ENCODE data around the gene ITLN1. TPM values are rescaled to one million over a fixed set of nuclear protein-coding genes. Genes with fewer than 3 reads are reported as not detected.
"Not testable (repeated sequence)": the region's sequence is repeated elsewhere in the genome, so short reads cannot be mapped to it uniquely, and the experiment has no call there.

The ITLN1 gene
- not detected in 2 replicates for total RNA-seq

GRCh38 chr1:160885042-160885441 lies at the start of gene ITLN1:
TSS of gene ITLN1 (minus strand) at chr1:160885180. CDS start at chr1:160884877, 303 bp downstream.
- no peak for DNase-seq (ENCODE audit: low read depth)
- no peak for TF ChIP-seq CTCF (conservative IDR thresholded peaks at IDR 0.05; ENCODE audit: low read depth, low read length)
- no peak within 1 kb of the TSS for H3K4me3 ChIP-seq (ENCODE audit: low read depth, low read length)

DNA sequence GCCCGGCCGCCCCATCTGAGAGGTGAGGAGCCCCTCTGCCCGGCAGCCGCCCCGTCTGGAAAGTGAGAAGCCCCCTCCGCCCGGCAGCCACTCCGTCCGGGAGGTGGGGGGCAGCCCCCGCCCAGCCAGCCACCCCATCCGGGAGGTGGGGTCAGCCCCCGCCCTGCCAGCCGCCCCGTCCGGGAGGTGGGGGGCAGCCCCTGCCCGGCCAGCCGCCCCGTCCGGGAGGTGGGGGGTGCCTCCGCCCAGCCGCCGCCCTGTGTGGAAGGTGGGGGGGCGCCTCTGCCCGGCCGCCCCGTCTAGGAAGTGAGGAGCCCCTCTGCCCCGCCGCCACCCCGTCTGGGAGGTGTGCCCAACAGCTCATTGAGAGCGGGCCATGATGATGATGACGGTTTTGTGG lies 48.3 kb upstream of the ITLN1 start:
- not testable (repeated sequence) for DNase-seq (ENCODE audit: low read depth); H3K4me3 ChIP-seq (ENCODE audit: low read depth, low read length)

- DNase-seq (ENCODE audit: low read depth): no peak
- TF ChIP-seq CTCF (conservative IDR thresholded peaks at IDR 0.05; ENCODE audit: low read depth, low read length): no peak
- no peak overlapping the region for H3K4me3 ChIP-seq (ENCODE audit: low read depth, low read length)
Measured at GRCh38 chr1:160925652-160926244, 40.8 kb upstream of the ITLN1 start.

DNA sequence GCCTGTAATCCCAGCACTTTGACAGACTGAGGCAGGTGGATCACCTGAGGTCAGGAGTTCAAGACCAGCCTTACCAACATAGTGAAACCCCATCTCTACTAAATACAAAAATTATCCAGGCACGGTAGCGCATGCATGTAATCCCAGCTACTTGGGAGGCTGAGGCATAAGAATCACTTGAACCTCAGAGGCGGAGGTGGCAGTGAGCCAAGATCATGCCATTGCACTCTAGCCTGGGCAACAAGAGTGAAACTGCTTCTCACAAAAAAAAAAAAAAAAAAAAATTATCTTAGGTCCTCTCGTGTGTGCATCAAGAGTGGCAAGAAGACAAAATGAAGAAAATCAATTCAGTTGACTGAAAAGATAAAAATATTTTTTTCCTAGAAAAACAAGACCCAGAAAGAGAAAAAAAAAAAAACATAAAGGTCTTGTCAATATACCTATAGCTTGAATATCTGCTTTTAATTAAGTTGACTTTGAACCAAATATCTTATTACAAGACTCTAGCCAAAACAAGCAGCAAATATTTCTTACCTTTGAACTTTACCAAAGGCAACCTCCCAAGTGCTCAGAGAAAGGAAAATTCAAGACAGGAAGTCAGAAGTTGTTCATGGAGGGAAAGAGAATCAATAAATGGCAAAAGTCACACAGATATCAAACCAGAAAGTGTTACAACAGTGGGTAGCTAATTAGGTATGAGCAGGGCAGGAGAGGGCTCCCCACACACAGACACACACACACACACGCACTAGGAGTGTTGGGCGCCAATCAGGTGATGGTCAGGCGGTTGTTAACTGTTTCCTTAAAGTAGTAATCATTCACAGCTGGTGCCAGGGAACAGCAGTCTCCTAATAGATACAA lies 40.0 kb upstream of the ITLN1 start:
- no peak for TF ChIP-seq CTCF (conservative IDR thresholded peaks at IDR 0.05; ENCODE audit: low read depth, low read length)
- DNase-seq (ENCODE audit: low read depth): no peak

GRCh38 chr1:160916666-160917065 lies 31.7 kb upstream of the ITLN1 start:
- no peak overlapping the region for H3K4me3 ChIP-seq (ENCODE audit: low read depth, low read length)
- no peak for TF ChIP-seq CTCF (conservative IDR thresholded peaks at IDR 0.05; ENCODE audit: low read depth, low read length)
- DNase-seq (ENCODE audit: low read depth): no peak

More for the DNA sequence above, 40.0 kb upstream of the ITLN1 start:
- no peak overlapping the region for H3K4me3 ChIP-seq (ENCODE audit: low read depth, low read length)

GRCh38 chr1:160913229-160913628 lies 28.2 kb upstream of the ITLN1 start:
- DNase-seq (ENCODE audit: low read depth); H3K4me3 ChIP-seq (ENCODE audit: low read depth, low read length): not testable (repeated sequence)

DNA sequence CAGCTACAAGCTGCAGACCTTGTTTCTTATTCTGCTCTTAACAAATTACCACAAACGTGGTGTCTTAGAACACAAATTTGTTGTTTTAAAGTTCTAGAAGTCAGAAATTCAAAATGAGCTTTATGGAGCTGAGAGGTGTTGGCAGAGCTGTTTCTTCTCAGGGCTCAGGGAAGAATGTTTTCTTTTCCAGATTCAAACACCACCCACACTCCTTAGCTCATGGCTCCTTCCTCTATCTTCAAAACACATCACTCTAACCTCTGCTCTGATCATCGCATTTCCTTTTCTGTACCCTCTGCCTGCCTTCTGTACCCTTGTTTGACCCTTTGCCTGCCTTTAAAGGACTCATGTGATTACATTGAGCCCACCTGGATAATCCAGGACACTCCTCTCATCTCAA lies 26.9 kb upstream of the ITLN1 start:
- no peak for DNase-seq (ENCODE audit: low read depth)
- no peak for TF ChIP-seq CTCF (conservative IDR thresholded peaks at IDR 0.05; ENCODE audit: low read depth, low read length)
- H3K4me3 ChIP-seq (ENCODE audit: low read depth, low read length): no peak overlapping the region

DNA sequence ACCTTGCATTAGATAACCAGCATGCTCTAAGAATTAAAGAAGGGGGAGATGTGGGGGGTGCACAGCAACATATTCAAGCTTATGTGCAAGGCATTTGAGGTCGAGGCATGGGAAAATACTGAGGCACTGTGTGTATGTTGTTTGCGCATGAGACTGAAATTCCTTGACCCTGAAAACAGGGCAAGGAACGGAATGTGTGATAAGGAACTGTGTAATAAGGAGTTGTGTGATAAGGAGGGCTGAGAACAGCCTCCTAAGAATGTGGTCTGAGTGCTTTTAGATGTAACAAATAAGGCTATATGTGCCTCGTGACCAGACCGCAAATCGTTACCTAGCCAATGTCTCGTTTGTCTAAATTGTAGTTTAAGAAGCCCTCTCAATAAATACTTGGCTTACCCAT lies 26.5 kb upstream of the ITLN1 start:
- H3K4me3 ChIP-seq (ENCODE audit: low read depth, low read length): no peak overlapping the region
- no peak for DNase-seq (ENCODE audit: low read depth)
- no peak for TF ChIP-seq CTCF (conservative IDR thresholded peaks at IDR 0.05; ENCODE audit: low read depth, low read length)

Data from epithelial cell of proximal tubule (primary cell).